Liver (tissue), 9 donors: Measurements from ENCODE around the gene SEPTIN7. TPM values are rescaled to one million over a fixed set of nuclear protein-coding genes. Genes with fewer than 3 reads are reported as not detected.

ENCODE experiments used
- DNase-seq: peaks from one replicate; pipeline ENCODE4 v3.0.0-alpha.2; 2017; ENCODE audit warnings: low spot score
- H3K27ac ChIP-seq, 2 donors: one replicate each; pipeline ENCODE4 v1.7.0; 2013; ENCODE audit warnings: inconsistent platforms in 2 of 2, low read length in 2 of 2, control low read depth in 1 of 2, low read depth in 1 of 2, mild to moderate bottlenecking in 1 of 2
- H3K27me3 ChIP-seq, 4 donors: one replicate each; pipeline versions ENCODE4 v1.6.1 to v1.7.0; 2013; ENCODE audit warnings: low read length in 3 of 4, inconsistent platforms in 1 of 4, mild to moderate bottlenecking in 1 of 4, moderate library complexity in 1 of 4; ENCODE audit not compliant: control insufficient read depth in 4 of 4, insufficient read depth in 4 of 4
- H3K36me3 ChIP-seq, 4 donors: one replicate each; pipeline versions ENCODE4 v1.6.1 to v1.7.0; 2013; ENCODE audit warnings: low read length in 3 of 4, mild to moderate bottlenecking in 3 of 4, low read depth in 1 of 4, moderate library complexity in 1 of 4; ENCODE audit not compliant: control insufficient read depth in 4 of 4, insufficient read depth in 3 of 4
- H3K4me1 ChIP-seq, 4 donors: one replicate each; pipeline versions ENCODE4 v1.6.1 to v1.7.0; 2013; ENCODE audit warnings: low read length in 3 of 4, mild to moderate bottlenecking in 3 of 4, moderate library complexity in 1 of 4; ENCODE audit not compliant: control insufficient read depth in 4 of 4, insufficient read depth in 4 of 4
- H3K4me3 ChIP-seq, 3 donors: one replicate each; pipeline versions ENCODE4 v1.6.1 to v1.7.0; 2013; ENCODE audit warnings: low read length in 3 of 3, control low read depth in 1 of 3, low read depth in 1 of 3, mild to moderate bottlenecking in 1 of 3
- H3K9ac ChIP-seq, 2 donors: one replicate each; pipeline ENCODE4 v1.7.0; 2013; ENCODE audit warnings: low read length in 2 of 2, mild to moderate bottlenecking in 2 of 2, moderate library complexity in 2 of 2, control low read depth in 1 of 2, low read depth in 1 of 2
- H3K9me3 ChIP-seq, 4 donors: one replicate each; pipeline versions ENCODE4 v1.6.1 to v1.7.0; 2013; ENCODE audit warnings: low read length in 3 of 4; ENCODE audit not compliant: control insufficient read depth in 4 of 4
- ATF3 ChIP-seq: IDR thresholded peaks from 2 replicates; pipeline ENCODE4 v1.6.1; 2016; ENCODE audit warnings: antibody characterized with exemption
- CTCF ChIP-seq: fragments of 150-350 bp; IDR thresholded peaks from 2 replicates; pipeline ENCODE4 v1.5.1; 2017; ENCODE audit warnings: improper control_type of control experiment, low read depth, low read length; ENCODE audit not compliant: missing input control
- EGR1 ChIP-seq, 2 donors: IDR thresholded peaks; 2 replicates each; pipeline ENCODE4 v1.6.1; 2016 to 2018; ENCODE audit warnings: antibody characterized with exemption in 2 of 2, low read depth in 2 of 2
- FOXA1 ChIP-seq: IDR thresholded peaks from 2 replicates; pipeline ENCODE4 v1.6.1; 2016; ENCODE audit warnings: antibody characterized with exemption
- FOXA2 ChIP-seq: IDR thresholded peaks from 2 replicates; pipeline ENCODE4 v1.6.1; 2016; ENCODE audit warnings: antibody characterized with exemption
- GABPA ChIP-seq, 2 donors: IDR thresholded peaks in 1 of 2; conservative IDR thresholded peaks in 1 of 2; 2 replicates each; pipeline ENCODE4 v1.6.1; 2016; ENCODE audit warnings: antibody characterized with exemption in 2 of 2, mild to moderate bottlenecking in 1 of 2, moderate library complexity in 1 of 2
- HNF4A ChIP-seq, 2 donors: conservative IDR thresholded peaks; 2 replicates each; pipeline ENCODE4 v1.6.1; 2016; ENCODE audit warnings: antibody characterized with exemption in 2 of 2, mild to moderate bottlenecking in 2 of 2
- HNF4G ChIP-seq: IDR thresholded peaks from 2 replicates; pipeline ENCODE4 v1.6.1; 2016; ENCODE audit warnings: antibody characterized with exemption
- NR2F2 ChIP-seq: IDR thresholded peaks from 2 replicates; pipeline ENCODE4 v1.6.1; 2016; ENCODE audit warnings: antibody characterized with exemption
- RAD21 ChIP-seq, 2 donors: IDR thresholded peaks; 2 replicates each; pipeline ENCODE4 v1.6.1; 2016; ENCODE audit warnings: antibody characterized with exemption in 2 of 2, mild to moderate bottlenecking in 2 of 2
- REST ChIP-seq: IDR thresholded peaks from 2 replicates; pipeline ENCODE4 v1.6.1; 2016; ENCODE audit warnings: antibody characterized with exemption, mild to moderate bottlenecking
- RXRA ChIP-seq, 2 donors: IDR thresholded peaks; 2 replicates each; pipeline ENCODE4 v1.6.1; 2017 to 2018; ENCODE audit warnings: antibody characterized with exemption in 2 of 2, mild to moderate bottlenecking in 1 of 2
- SP1 ChIP-seq: IDR thresholded peaks from 2 replicates; pipeline ENCODE4 v1.6.1; 2018; ENCODE audit warnings: antibody characterized with exemption, mild to moderate bottlenecking
- YY1 ChIP-seq: IDR thresholded peaks from 2 replicates; pipeline ENCODE4 v1.6.1; 2016; ENCODE audit warnings: antibody characterized with exemption, mild to moderate bottlenecking
- ZBTB33 ChIP-seq: IDR thresholded peaks from 2 replicates; pipeline ENCODE4 v1.6.1; 2016; ENCODE audit warnings: antibody characterized with exemption
- WGBS: extraction: QIAGEN DNeasy Blood & Tissue Kit; methylation state at CpG from one replicate; pipeline ENCODE4 v1.1.7; 2013; 5-methylcytosine and 5-hydroxymethylcytosine counted together
- polyA plus RNA-seq, 2 donors: library from polyadenylated mRNA; stranded (reverse) in 1 of 2; unstranded in 1 of 2; fragments of 200-250 nt in 1 of 2; fragments of >200 nt in 1 of 2; fragmentation: Nextera tagmentation in 1 of 2; extraction: Ambion mirVana in 1 of 2; gene quantifications; one replicate each; pipeline versions ENCODE4 v1.2.1 to v1.2.3, GENCODE V29; 2013 to 2015
- total RNA-seq, 2 donors: library from RNA; depleted of rRNA; stranded (reverse); fragments of >200 nt; gene quantifications; one replicate each; pipeline ENCODE4 v1.2.3, GENCODE V29; 2014
- TF ChIP-seq, protein P1 (sequence below): IDR thresholded peaks from 2 replicates; pipeline ENCODE4 v1.6.1; 2016; ENCODE audit warnings: antibody characterized with exemption
- donor health status: healthy.
- donor health status: healthy.
- donor health status: healthy.
- donor health status: healthy.
- donor health status: healthy.

The SEPTIN7 gene
- total and polyA plus RNA-seq, 4 donors: 48.3 to 86.1 (median 55.8) TPM

- Histone ChIP-seq H3K9ac (no peak overlapping the region), H3K27ac (no peak overlapping the region), H3K9me3 (no peaks in the 10 kb centered on the region), H3K27me3 (no peaks in the 10 kb centered on the region), H3K4me1 (no peaks in the 10 kb centered on the region), H3K36me3 (no peaks in the 10 kb centered on the region), H3K4me3 (no peak overlapping the region)
- DNase-seq: no peak
- WGBS: 89% methylated on average over 1 of the region's 1 CpG
- TF ChIP-seq EGR1 (IDR thresholded peaks at IDR 0.05; ENCODE audit: low read depth in 2 of 2): no peak
- TF ChIP-seq ZBTB33: no peak
- TF ChIP-seq SP1: no peak
- no peak for TF ChIP-seq YY1
- TF ChIP-seq GABPA (IDR thresholded peaks at IDR 0.05 in 1 of 2, conservative IDR thresholded peaks at IDR 0.05 in 1 of 2): no peak
- no peak for TF ChIP-seq ATF3
- TF ChIP-seq, protein P1, sequence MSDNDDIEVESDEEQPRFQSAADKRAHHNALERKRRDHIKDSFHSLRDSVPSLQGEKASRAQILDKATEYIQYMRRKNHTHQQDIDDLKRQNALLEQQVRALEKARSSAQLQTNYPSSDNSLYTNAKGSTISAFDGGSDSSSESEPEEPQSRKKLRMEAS: no peak
- TF ChIP-seq FOXA2: no peak
- TF ChIP-seq FOXA1: no peak
- no peak for TF ChIP-seq RAD21 (IDR thresholded peaks at IDR 0.05)
- TF ChIP-seq REST: no peak
- no peak for TF ChIP-seq HNF4G
- TF ChIP-seq RXRA (IDR thresholded peaks at IDR 0.05): no peak
- TF ChIP-seq HNF4A (conservative IDR thresholded peaks at IDR 0.05): no peak
- no peak for TF ChIP-seq CTCF
- no peak for TF ChIP-seq NR2F2
Observed at GRCh38 chr7:35776686-35777085, 24.2 kb upstream of the SEPTIN7 start.

DNA sequence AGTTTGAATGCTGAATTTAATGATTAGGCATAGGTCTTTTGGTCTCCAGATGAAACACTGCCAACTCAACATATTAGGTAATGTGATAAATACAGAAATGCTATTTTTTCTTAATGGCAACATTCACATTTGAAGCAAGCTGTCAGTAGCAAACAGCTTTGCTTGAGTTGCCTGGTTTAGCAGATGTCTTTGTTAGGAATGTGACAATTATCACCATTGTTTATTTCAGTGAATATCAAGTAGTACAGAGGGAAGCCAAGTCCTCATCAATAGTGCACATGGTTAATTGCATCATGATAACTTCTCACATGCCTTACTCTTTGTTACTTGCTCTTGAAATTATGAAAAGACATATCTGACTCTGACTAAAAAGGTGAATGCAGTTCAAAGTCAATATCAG lies 23.7 kb upstream of the SEPTIN7 start:
- TF ChIP-seq ZBTB33 (no peak), NR2F2 (no peak), YY1 (no peak), RAD21 (IDR thresholded peaks at IDR 0.05) (no peak), FOXA2 (no peak), EGR1 (IDR thresholded peaks at IDR 0.05; ENCODE audit: low read depth in 2 of 2) (no peak)
- Histone ChIP-seq H3K27me3 (no peaks in the 10 kb centered on the region), H3K27ac (no peak overlapping the region), H3K9me3 (no peaks in the 10 kb centered on the region), H3K4me1 (no peaks in the 10 kb centered on the region), H3K4me3 (no peak overlapping the region), H3K9ac (no peak overlapping the region), H3K36me3 (no peaks in the 10 kb centered on the region)
- DNase-seq: no peak
